Lung (tissue), 12 donors: ENCODE data around the gene BICRAL. TPM values are rescaled to one million over a fixed set of nuclear protein-coding genes. Genes with fewer than 3 reads are reported as not detected.

Experiments
- ATAC-seq: fragments of 200-7000 bp; cut with Tn5 transposase; one replicate; pipeline ENCODE4 v1.9.1; 2020; ENCODE audit warnings: moderate number of reproducible peaks; ENCODE audit not compliant: insufficient read depth, low FRiP score
- DNase-seq, 3 donors: peaks; one replicate each; pipeline ENCODE4 v3.0.0-alpha.2; 2013 to 2017
- H3K27ac ChIP-seq, 2 donors: one replicate each; pipeline ENCODE4 v1.5.1; 2013; ENCODE audit warnings: mild to moderate bottlenecking in 2 of 2, moderate library complexity in 2 of 2, control low read depth in 1 of 2, inconsistent platforms in 1 of 2, low read depth in 1 of 2, low read length in 1 of 2
- H3K27me3 ChIP-seq, 3 donors: one replicate each; pipeline ENCODE4 v1.5.1; 2013; ENCODE audit warnings: low read length in 2 of 3; ENCODE audit not compliant: control insufficient read depth in 3 of 3, insufficient read depth in 3 of 3
- H3K36me3 ChIP-seq, 4 donors: one replicate each; pipeline ENCODE4 v1.5.1; 2013; ENCODE audit warnings: low read length in 4 of 4, mild to moderate bottlenecking in 1 of 4, moderate library complexity in 1 of 4; ENCODE audit not compliant: control insufficient read depth in 4 of 4, insufficient read depth in 4 of 4
- H3K4me1 ChIP-seq, 5 donors: one replicate each; pipeline ENCODE4 v1.5.1; 2013; ENCODE audit warnings: low read length in 5 of 5, mild to moderate bottlenecking in 2 of 5, moderate library complexity in 1 of 5; ENCODE audit not compliant: control insufficient read depth in 5 of 5, insufficient read depth in 5 of 5
- H3K4me3 ChIP-seq: one replicate; pipeline ENCODE4 v1.5.1; 2013; ENCODE audit warnings: mild to moderate bottlenecking, control low read depth, moderate library complexity
- H3K9ac ChIP-seq, 2 donors: one replicate each; pipeline ENCODE4 v1.5.1; 2013; ENCODE audit warnings: low read length in 2 of 2, control low read depth in 1 of 2; ENCODE audit not compliant: insufficient read depth in 1 of 2
- H3K9me3 ChIP-seq, 4 donors: one replicate each; pipeline ENCODE4 v1.5.1; 2013; ENCODE audit warnings: low read length in 3 of 4, mild to moderate bottlenecking in 1 of 4, moderate library complexity in 1 of 4; ENCODE audit not compliant: control insufficient read depth in 4 of 4, insufficient read depth in 3 of 4
- WGBS, 2 donors: extraction: QIAGEN DNeasy Blood & Tissue Kit; methylation state at CpG; one replicate each; pipeline ENCODE4 v1.1.7; 2013; 5-methylcytosine and 5-hydroxymethylcytosine counted together
- polyA plus RNA-seq, 2 donors: library from polyadenylated mRNA; stranded (reverse); fragments of 200-250 nt; gene quantifications; one replicate each; pipeline ENCODE4 v1.2.1, GENCODE V29; 2013
- total RNA-seq, 2 donors: library from RNA; depleted of rRNA in 1 of 2; stranded (reverse); fragments of >200 nt in 1 of 2; gene quantifications; one replicate each; pipeline ENCODE4 v1.2.1, GENCODE V29; 2014 to 2021
- TF ChIP-seq, protein P1 (sequence below): IDR thresholded peaks from 2 replicates; pipeline ENCODE4 v1.5.1; 2012; ENCODE audit warnings: mild to moderate bottlenecking; ENCODE audit errors: control extremely low read depth, extremely low read depth
- donor health status: control.
- donor health status: control.
- donor health status: Bipolar disorder and iron deficiency.
- donor health status: healthy.
- donor health status: DM: yes; HTN: yes; CAD: no.

BICRAL gene
- total and polyA plus RNA-seq, 4 donors = 2.8 to 18.6 (median 10.7) TPM

DNA sequence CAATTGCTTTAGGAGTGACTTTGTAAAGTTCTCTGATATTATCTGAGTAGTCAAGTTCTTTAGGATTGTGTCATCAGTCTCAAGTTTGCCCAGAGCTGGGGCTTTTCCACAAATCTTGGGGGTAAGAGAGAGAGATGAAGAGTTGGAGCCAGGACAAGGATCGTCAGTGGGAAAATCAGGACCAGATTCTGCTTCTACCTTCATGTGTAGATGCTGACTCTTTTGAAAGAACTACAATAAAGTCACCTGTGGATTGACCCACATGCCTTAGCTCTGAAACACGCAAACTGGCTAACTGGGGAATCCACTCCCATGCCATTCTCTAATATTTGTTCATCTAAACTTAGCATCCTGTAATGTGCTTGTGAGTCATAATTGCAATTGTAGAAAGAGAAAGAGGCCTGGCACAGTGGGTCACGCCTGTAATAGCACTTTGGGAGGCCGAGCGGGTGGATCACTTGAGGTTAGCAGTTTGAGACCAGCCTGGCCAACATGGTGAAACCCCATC is 15.6 kb upstream of the BICRAL start:
- Histone ChIP-seq H3K9me3 (no peaks in the 10 kb centered on the region), H3K4me3 (no peak overlapping the region), H3K9ac (no peak overlapping the region), H3K27ac (no peak overlapping the region), H3K27me3 (no peaks in the 10 kb centered on the region), H3K4me1 (peaks cover 0 to 4% (median 0%) of the 10 kb centered on the region in 5 donors), H3K36me3 (no peaks in the 10 kb centered on the region)
- no peak for DNase-seq
- 85 to 90% methylated on average over 5 of the region's 5 CpGs for WGBS, 2 donors
- TF ChIP-seq, protein P1, sequence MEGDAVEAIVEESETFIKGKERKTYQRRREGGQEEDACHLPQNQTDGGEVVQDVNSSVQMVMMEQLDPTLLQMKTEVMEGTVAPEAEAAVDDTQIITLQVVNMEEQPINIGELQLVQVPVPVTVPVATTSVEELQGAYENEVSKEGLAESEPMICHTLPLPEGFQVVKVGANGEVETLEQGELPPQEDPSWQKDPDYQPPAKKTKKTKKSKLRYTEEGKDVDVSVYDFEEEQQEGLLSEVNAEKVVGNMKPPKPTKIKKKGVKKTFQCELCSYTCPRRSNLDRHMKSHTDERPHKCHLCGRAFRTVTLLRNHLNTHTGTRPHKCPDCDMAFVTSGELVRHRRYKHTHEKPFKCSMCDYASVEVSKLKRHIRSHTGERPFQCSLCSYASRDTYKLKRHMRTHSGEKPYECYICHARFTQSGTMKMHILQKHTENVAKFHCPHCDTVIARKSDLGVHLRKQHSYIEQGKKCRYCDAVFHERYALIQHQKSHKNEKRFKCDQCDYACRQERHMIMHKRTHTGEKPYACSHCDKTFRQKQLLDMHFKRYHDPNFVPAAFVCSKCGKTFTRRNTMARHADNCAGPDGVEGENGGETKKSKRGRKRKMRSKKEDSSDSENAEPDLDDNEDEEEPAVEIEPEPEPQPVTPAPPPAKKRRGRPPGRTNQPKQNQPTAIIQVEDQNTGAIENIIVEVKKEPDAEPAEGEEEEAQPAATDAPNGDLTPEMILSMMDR = no peak
- ATAC-seq = no peak

DNA sequence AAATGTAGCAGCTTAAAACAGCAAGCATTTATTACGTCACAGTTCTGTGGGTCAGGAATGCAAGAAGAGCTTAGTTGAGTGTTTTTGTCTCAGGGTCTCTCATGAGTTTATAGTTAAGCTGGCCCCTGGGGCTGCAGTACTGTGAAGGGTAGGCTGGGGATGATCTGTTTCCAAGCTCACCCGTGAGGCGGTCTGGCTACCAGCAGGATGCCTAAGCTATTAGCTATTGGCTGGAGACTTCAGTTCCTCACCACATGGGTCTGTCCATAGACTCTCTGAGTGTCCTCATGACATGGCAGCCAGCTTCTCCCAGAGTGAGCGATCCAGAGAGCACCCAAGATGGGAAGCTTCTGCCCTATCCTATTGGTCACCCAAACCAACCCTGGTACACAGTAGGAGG is 12.8 kb upstream of the BICRAL start:
- Histone ChIP-seq H3K4me3 (no peak overlapping the region), H3K27me3 (no peaks in the 10 kb centered on the region), H3K27ac (no peak overlapping the region), H3K9ac (no peak overlapping the region), H3K36me3 (no peaks in the 10 kb centered on the region), H3K9me3 (no peaks in the 10 kb centered on the region), H3K4me1 (peaks cover 0 to 4% (median 0%) of the 10 kb centered on the region in 5 donors)
- TF ChIP-seq, protein P1 = no peak
- no peak for ATAC-seq
- WGBS, 2 donors = 98 to 99% methylated on average over 4 of the region's 4 CpGs
- no peak for DNase-seq

DNA sequence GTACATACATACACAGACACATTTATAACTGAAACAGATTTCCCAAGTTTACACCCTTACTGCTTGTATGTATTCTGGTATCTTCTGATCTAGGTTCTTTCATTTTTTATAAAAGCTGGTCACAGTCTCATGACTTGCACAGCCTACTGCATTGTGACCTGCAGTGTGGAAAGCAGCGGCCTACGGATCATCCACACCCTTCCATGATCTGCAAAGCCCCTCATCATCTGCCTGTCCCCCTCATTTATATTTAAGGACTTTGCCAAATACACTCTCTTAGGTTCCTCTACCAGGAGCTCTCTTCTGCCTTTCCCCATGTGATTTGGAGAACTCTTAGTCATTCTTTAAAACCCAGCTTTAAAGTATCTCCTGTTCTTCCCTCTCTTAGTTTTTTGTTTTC is 12.0 kb upstream of the BICRAL start:
- ATAC-seq = no peak
- WGBS, 2 donors = 94% methylated on average over 2 of the region's 2 CpGs
- H3K27ac ChIP-seq = no peak overlapping the region

DNA sequence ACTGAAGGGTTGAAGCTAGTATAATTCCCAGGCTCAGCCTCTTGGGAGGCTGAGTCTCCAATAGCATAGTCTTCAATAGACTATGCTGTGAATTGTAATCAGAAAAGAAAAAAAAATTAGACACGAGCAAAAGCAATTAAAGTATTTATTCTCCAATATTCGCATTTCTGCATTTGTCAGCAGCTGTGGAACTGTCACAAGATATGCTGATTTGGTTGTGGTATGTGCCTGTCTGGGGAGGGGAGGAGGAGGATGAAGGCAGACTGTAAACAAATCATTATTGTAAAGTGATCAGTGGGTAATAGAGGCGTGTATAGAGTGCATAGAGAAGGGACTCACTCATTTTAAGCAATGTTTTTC is 10.1 kb upstream of the BICRAL start:
- H3K27ac ChIP-seq = no peak overlapping the region
- H3K9ac ChIP-seq = no peak overlapping the region
- no peak overlapping the region for H3K4me3 ChIP-seq
- ATAC-seq (no peak), DNase-seq (no peak)
- H3K36me3 ChIP-seq = no peaks in the 10 kb centered on the region
- H3K9me3 ChIP-seq = no peaks in the 10 kb centered on the region
- H3K4me1 ChIP-seq = peaks cover 0 to 4% (median 0%) of the 10 kb centered on the region in 5 donors
- 56 to 58% methylated on average over 3 of the region's 3 CpGs for WGBS, 2 donors
- H3K27me3 ChIP-seq = no peaks in the 10 kb centered on the region
- TF ChIP-seq, protein P1 = no peak

More for the DNA sequence above, 12.0 kb upstream of the BICRAL start:
- DNase-seq = no peak
- H3K27me3 ChIP-seq = no peaks in the 10 kb centered on the region
- no peak overlapping the region for H3K4me3 ChIP-seq
- TF ChIP-seq, protein P1 = no peak
- H3K9ac ChIP-seq = no peak overlapping the region
- peaks cover 0 to 4% (median 0%) of the 10 kb centered on the region in 5 donors for H3K4me1 ChIP-seq
- no peaks in the 10 kb centered on the region for H3K36me3 ChIP-seq
- H3K9me3 ChIP-seq = no peaks in the 10 kb centered on the region
